WERI-Rb-1 (cell line): ENCODE results near the gene PACS1.

Experiments
- DNase-seq: peaks from one replicate; pipeline ENCODE4 v3.0.0-alpha.2; 2020
- H3K27ac ChIP-seq: fragments of 250-450 bp; sonication (Bioruptor Pico); 2 replicates; pipeline ENCODE4 v1.5.1; 2020; ENCODE audit warnings: mild to moderate bottlenecking, moderate library complexity
- H3K27me3 ChIP-seq: fragments of 250-450 bp; sonication (Bioruptor Pico); 2 replicates; pipeline ENCODE4 v1.5.1; 2021; ENCODE audit warnings: mild to moderate bottlenecking, low read depth, moderate library complexity; ENCODE audit not compliant: insufficient read depth, severe bottlenecking
- H3K36me3 ChIP-seq: fragments of 250-450 bp; sonication (Bioruptor Pico); 2 replicates; pipeline ENCODE4 v1.5.1; 2020; ENCODE audit warnings: mild to moderate bottlenecking, moderate library complexity
- H3K4me3 ChIP-seq: 2 replicates; pipeline ENCODE4 v1.5.1; 2011; ENCODE audit warnings: low read depth, mild to moderate bottlenecking, control low read depth, low read length
- H3K9me3 ChIP-seq: fragments of 250-450 bp; sonication (Bioruptor Pico); 2 replicates; pipeline ENCODE4 v1.5.1; 2021; ENCODE audit warnings: mild to moderate bottlenecking, moderate library complexity; ENCODE audit not compliant: severe bottlenecking
- TF ChIP-seq, protein P1 (sequence below): IDR thresholded peaks from 2 replicates; pipeline ENCODE4 v1.5.1; 2011; ENCODE audit warnings: low read depth, mild to moderate bottlenecking, control low read depth, inconsistent platforms, low read length

PACS1 gene

GRCh38 chr11:66047541-66048365, 22.3 kb upstream of the PACS1 start:
- Histone ChIP-seq H3K27ac (peak overlapping the region; percentile 77), H3K36me3 (peaks cover 28% of the 10 kb centered on the region), H3K4me3 (peak overlapping the region; percentile 53), H3K9me3 (no peaks in the 10 kb centered on the region), H3K27me3 (no peaks in the 10 kb centered on the region)
- DNase-seq, result no peak
- TF ChIP-seq, protein P1, sequence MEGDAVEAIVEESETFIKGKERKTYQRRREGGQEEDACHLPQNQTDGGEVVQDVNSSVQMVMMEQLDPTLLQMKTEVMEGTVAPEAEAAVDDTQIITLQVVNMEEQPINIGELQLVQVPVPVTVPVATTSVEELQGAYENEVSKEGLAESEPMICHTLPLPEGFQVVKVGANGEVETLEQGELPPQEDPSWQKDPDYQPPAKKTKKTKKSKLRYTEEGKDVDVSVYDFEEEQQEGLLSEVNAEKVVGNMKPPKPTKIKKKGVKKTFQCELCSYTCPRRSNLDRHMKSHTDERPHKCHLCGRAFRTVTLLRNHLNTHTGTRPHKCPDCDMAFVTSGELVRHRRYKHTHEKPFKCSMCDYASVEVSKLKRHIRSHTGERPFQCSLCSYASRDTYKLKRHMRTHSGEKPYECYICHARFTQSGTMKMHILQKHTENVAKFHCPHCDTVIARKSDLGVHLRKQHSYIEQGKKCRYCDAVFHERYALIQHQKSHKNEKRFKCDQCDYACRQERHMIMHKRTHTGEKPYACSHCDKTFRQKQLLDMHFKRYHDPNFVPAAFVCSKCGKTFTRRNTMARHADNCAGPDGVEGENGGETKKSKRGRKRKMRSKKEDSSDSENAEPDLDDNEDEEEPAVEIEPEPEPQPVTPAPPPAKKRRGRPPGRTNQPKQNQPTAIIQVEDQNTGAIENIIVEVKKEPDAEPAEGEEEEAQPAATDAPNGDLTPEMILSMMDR, result no peak

DNA sequence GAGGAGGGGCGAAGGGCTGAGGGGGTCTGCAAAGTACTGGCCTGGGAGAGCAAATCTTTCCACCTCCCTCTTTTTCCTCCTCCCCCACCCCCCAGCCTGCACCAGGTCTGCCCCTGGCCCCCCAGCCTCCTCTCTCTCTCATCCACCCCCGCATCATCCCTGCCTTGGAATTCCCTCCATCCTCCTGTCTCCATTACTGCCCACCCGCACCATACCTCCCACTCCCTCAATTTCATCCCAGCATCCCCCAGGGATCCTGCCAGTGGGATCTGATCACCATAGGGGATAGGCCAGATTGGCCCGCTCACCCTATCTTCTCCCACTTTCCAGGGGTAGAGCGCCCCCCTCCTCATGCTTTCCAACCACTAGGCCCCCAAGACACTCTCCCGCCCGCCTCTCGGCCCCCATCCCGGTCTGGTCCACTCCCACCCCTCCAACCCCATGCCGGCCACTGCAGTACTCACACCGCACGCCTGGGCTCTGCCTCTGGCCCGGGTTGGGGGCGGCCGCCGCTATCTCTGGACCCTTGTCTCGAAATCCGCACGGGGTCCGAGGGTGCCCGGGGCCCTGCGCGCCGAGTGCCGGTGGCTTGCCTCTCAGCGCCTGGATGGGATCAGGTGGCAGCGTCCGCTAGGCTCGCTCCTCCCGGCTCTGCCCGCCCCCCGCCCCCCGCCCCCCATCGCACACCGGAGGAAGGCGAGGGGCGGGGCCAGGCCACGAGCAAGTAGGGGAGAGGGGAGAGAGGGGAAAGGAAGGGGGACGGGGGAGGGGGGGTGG, 21.3 kb upstream of the PACS1 start, which contains the start of gene GAL3ST3:
TSS of gene GAL3ST3 (minus strand) at position 615 of the 777 bp plus-strand sequence. CDS start 3,746 bp downstream, outside the sequence.
- Histone ChIP-seq H3K4me3 (peak within 1 kb of the TSS; percentile 53), H3K27me3 (no peaks in the 10 kb centered on the region), H3K9me3 (no peaks in the 10 kb centered on the region), H3K27ac (peak within 1 kb of the TSS; percentile 98), H3K36me3 (peaks cover 28% of the 10 kb centered on the region)
- TF ChIP-seq, protein P1, result no peak
- peak; percentile 69 for DNase-seq

- peak; percentile 75 for DNase-seq
- Histone ChIP-seq H3K9me3 (no peaks in the 10 kb centered on the region), H3K27me3 (no peaks in the 10 kb centered on the region), H3K36me3 (peaks cover 33% of the 10 kb centered on the region), H3K27ac (peak overlapping the region; percentile 98), H3K4me3 (peak overlapping the region; percentile 57)
- TF ChIP-seq, protein P1, result no peak
These were observed 19.4 kb upstream of the PACS1 start for GRCh38 chr11:66050581-66051231.

- H3K36me3 ChIP-seq, result peaks cover 35% of the 10 kb centered on the region
- H3K4me3 ChIP-seq, result peak overlapping the region; percentile 57
- TF ChIP-seq, protein P1, result no peak
- no peak for DNase-seq
- no peaks in the 10 kb centered on the region for H3K9me3 ChIP-seq
- H3K27ac ChIP-seq, result peak overlapping the region; percentile 98
- no peaks in the 10 kb centered on the region for H3K27me3 ChIP-seq
These were observed 18.7 kb upstream of the PACS1 start for GRCh38 chr11:66051371-66051765.

DNA sequence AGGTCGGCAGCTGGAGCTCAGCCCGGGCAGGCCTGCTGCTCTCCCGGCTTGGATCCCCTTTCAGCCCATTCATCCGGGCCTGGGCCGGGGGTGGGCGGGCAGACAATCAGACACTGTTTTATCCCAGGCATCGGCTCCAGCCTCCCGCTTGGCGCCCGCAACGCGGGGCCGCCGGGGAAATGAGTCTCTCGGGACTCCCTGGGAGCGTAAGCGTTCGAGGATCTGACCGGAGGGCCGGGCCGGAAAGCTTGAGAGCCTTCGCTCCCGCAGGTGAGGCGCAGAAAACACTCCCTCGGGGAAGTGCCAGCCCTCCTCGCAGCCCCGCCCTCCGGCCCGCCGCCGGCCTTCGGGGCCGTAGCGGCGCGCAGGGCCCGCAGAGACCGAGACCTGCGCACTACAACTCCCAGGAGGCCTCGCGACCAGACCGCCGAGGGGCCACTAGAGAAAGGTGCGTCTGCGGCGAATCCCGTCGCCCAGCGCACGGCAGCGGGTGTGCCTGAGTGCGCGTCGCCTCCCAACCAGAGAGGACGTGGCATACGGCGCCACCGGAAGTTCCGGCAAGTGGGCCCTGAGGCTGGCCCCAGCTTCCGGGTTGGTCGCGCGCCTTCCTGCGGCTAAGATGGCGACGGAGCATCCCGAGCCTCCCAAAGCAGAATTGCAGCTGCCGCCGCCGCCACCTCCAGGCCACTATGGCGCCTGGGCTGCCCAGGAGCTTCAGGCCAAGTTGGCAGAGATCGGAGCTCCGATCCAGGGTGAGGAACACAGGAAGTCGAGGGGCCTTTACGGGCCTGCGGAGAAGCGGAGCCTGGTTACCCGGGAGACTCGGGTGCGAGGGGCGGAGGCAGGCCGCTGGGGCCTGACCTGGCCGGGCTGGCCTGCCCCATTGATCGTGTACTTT, 18.1 kb upstream of the PACS1 start, which contains the start of gene SF3B2:
TSS of gene SF3B2 (plus strand) at position 599 of the 898 bp plus-strand sequence. CDS start at position 620, 21 bp downstream.
- H3K27ac ChIP-seq, result peak within 1 kb of the TSS; percentile 98
- H3K9me3 ChIP-seq, result no peaks in the 10 kb centered on the region
- H3K36me3 ChIP-seq, result peaks cover 41% of the 10 kb centered on the region
- H3K4me3 ChIP-seq, result peak within 1 kb of the TSS; percentile 87
- TF ChIP-seq, protein P1, result no peak
- no peaks in the 10 kb centered on the region for H3K27me3 ChIP-seq
- DNase-seq, result peak; percentile 98
